ENCODE results near the gene MTMR12.
"Not testable (repeated sequence)": the region's sequence is repeated elsewhere in the genome, so short reads cannot be mapped to it uniquely, and the experiment has no call there.

Gene MTMR12

DNA sequence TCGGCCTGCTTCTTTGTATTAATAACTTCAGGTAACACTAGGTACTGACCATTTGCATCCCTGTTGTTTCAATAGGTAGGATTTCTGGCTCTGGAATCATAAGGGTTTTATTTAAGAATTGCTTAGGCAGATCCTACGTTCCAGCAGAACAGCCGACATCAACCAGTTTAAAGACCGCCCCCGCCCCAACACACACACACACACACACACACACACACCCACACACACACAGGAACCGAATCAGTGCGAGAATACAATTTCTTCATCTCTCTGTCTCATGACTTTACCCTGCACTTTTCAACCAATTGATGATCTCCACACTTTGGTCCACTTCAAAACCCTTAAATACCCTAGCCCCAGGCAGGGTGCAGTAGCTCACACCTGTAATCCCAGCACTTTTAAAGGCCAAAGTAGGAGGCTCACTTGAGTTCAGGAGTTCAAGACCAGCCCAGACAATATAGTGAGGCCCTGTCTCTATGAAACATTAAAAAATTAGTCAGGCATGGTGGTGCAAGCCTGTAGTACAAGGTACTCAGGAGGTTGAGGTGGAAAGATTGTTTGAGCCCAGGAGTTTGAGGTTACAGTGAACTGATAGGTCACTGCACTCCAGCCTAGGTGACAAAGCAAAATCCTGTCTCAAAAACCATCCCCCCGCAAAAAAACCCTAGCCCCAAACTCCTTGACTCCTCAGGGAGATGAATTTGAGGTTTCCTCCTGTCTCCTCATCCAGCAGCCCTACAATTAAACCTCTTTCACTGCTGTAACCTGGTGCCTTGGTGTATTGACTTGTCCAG is 2.7 kb upstream of the MTMR12 start:
- Mint-ChIP-seq H3K36me3 (peaks cover under 1% of the 10 kb centered on the region), H3K4me1 (peaks cover 8% of the 10 kb centered on the region), H3K9me3 (no peaks in the 10 kb centered on the region), H3K27ac (no peak overlapping the region), H3K27me3 (no peaks in the 10 kb centered on the region), H3K4me3 (no peak overlapping the region)
- DNase-seq (ENCODE audit: low spot score in 2 of 2) (no peak), ATAC-seq (ENCODE audit: low read depth) (no peak)

DNA sequence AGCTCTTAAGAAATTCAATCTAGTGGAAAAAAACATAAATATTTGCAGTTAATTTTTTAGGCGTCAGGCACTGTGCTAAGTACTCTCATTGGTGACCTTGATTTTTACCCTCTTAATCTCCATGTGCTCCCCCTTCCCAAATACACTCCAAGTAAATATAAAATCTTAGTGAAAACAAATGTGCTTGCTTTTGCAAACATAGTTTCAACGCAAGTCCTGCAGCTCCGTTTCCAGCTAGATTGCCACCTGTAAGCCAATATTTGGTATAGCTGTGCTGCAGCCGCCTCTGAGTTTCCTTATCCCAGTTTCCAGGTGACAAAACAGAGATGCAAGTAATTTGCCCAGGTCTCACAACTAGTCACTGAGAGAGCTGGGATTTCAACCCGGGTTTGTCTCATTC is 1.9 kb upstream of the MTMR12 start:
- DNase-seq (ENCODE audit: low spot score in 2 of 2): no peak
- ATAC-seq (ENCODE audit: low read depth): no peak
- H3K36me3 Mint-ChIP-seq: peaks cover 4% of the 10 kb centered on the region
- H3K4me3 Mint-ChIP-seq: peak overlapping the region; percentile 52
- no peaks in the 10 kb centered on the region for H3K27me3 Mint-ChIP-seq
- peaks cover 15% of the 10 kb centered on the region for H3K4me1 Mint-ChIP-seq
- no peak overlapping the region for H3K27ac Mint-ChIP-seq
- H3K9me3 Mint-ChIP-seq: no peaks in the 10 kb centered on the region

DNA sequence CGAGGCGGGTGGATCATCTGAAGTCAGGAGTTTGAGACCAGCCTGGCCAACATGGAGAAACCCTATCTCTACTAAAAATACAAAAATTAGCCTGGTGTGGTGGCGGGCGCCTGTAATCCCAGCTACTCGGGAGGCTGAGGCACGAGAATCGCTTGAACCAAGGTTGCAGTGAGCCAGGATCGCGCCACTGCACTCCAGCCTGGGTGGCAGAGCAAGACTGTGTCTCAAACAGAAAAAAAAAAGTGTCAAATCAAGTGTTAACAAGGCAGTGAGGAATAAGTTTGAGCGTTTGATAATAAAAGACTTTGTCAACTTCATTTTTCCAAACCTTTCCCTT is 1.4 kb upstream of the MTMR12 start:
- not testable (repeated sequence) for H3K27me3 Mint-ChIP-seq; ATAC-seq (ENCODE audit: low read depth); H3K27ac Mint-ChIP-seq; H3K9me3 Mint-ChIP-seq; DNase-seq (ENCODE audit: low spot score in 2 of 2); H3K36me3 Mint-ChIP-seq
- Mint-ChIP-seq H3K4me3 (peak overlapping the region; percentile 52), H3K4me1 (peaks cover 21% of the 10 kb centered on the region)

DNA sequence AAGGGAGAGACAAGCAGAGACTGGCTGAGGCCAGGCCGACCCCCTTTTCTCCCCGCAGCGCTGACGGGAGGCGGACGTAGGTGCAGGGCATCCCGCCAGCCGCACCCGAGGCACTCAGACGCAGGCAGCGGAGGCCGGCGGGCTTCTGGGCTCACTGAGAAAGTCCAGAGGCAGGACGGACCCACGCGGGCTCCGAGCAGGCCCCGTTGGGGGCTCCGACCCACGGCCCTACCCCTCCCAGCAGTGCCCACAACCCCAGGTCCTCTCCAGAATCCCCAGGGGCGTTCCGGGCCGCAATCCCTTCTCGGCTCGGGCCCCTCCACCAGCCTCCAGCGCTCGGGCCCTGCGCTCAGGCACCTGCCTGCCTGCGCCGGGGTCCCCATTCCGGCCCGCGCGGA is 543 bp downstream of the MTMR12 start:
- peak overlapping the region; percentile 93 for H3K27ac Mint-ChIP-seq
- no peaks in the 10 kb centered on the region for H3K9me3 Mint-ChIP-seq
- DNase-seq (ENCODE audit: low spot score in 2 of 2) (peak in 1 of 2 donors; percentile 42), ATAC-seq (ENCODE audit: low read depth) (peak; percentile 18)
- H3K4me1 Mint-ChIP-seq: peaks cover 26% of the 10 kb centered on the region
- peaks cover 8% of the 10 kb centered on the region for H3K36me3 Mint-ChIP-seq
- peak overlapping the region; percentile 90 for H3K4me3 Mint-ChIP-seq
- no peaks in the 10 kb centered on the region for H3K27me3 Mint-ChIP-seq

DNA sequence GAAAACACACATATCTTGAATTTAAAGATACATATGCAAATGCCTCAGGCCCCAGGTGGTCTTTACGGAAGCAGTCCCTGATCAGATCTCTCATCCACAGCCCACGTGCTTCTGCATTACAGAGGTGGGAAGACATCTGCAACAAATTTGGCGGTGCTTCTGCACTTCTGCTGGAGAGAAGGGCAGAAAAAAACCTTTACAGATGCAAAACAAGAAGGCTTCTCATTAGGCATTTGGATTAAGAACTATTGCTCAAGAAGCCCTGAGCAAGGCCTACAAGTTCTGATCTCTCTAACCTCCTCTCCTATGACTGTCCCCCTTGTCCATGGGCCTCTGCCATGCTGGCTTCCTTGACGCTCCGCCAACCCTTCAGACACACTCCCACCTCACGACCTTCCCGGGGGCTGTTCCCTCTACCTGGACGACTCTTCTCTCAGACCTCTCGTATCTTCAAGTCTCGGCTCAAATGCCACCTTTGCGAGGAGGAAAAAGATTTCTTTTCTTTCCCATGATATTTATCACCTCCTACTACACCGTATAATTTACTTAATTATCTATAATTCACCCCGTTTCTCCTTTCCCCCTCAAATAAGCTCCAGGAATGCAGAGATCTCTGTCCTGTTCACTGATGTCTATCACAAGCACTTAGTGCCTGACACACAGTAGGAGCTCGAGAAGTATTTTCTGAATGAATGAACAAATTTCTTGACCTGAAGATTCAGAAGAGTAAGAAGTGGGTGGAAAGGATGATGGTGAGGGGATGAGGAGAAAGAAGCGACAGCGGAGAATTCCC is 1.1 kb downstream of the MTMR12 start:
- peak; percentile 14 to 27 for DNase-seq (ENCODE audit: low spot score in 2 of 2)
- peaks cover 26% of the 10 kb centered on the region for H3K4me1 Mint-ChIP-seq
- H3K27ac Mint-ChIP-seq: peak overlapping the region; percentile 93
- no peak for ATAC-seq (ENCODE audit: low read depth)
- H3K27me3 Mint-ChIP-seq: no peaks in the 10 kb centered on the region
- peak overlapping the region; percentile 90 for H3K4me3 Mint-ChIP-seq
- peaks cover 8% of the 10 kb centered on the region for H3K36me3 Mint-ChIP-seq
- no peaks in the 10 kb centered on the region for H3K9me3 Mint-ChIP-seq

DNA sequence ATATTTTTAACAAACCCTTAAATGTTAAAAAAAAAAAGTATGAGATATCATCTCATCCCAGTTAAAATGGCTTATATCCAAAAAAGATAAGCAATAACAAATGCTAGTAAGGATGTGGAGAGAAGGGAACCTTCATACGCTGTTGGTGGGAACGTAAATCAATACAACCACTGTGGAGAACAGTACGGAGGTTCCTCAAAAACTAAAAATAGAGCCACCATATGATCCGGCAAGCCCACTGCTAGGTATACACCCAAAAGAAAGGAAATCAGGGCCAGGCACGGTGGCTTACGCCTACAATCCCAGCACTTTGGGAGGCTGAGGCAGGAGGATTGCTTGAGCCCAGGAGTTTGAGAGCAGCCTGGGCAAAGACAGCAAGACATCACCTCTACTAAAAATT is 3.0 kb downstream of the MTMR12 start:
- peaks cover 29% of the 10 kb centered on the region for H3K4me1 Mint-ChIP-seq
- no peak for DNase-seq (ENCODE audit: low spot score in 2 of 2)
- peaks cover 8% of the 10 kb centered on the region for H3K36me3 Mint-ChIP-seq
- H3K27me3 Mint-ChIP-seq: no peaks in the 10 kb centered on the region
- no peak overlapping the region for H3K27ac Mint-ChIP-seq
- no peak for ATAC-seq (ENCODE audit: low read depth)
- H3K9me3 Mint-ChIP-seq: no peaks in the 10 kb centered on the region
- peak overlapping the region; percentile 61 for H3K4me3 Mint-ChIP-seq

DNA sequence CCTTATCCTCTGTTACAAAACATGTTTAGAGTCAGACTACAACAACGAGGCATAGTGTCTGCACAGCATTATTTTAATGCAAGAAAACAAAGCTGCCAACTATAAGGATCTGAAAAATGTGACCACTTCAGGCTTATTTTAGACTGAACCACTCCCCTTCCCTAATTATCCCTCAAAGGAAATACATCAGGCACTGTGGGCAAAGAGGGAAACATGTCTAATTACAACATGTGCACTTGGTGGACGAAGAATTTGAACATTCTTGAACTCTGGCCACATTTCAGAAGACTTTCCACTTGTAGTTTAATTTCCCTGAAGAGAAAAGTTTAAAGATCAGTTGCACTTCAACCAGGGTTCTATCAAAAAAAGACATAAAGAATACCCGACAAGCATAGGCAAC is 3.8 kb downstream of the MTMR12 start:
- peaks cover 34% of the 10 kb centered on the region for H3K4me1 Mint-ChIP-seq
- no peaks in the 10 kb centered on the region for H3K9me3 Mint-ChIP-seq
- ATAC-seq (ENCODE audit: low read depth): no peak
- no peak overlapping the region for H3K27ac Mint-ChIP-seq
- peak overlapping the region; percentile 61 for H3K4me3 Mint-ChIP-seq
- no peak for DNase-seq (ENCODE audit: low spot score in 2 of 2)
- H3K27me3 Mint-ChIP-seq: no peaks in the 10 kb centered on the region
- H3K36me3 Mint-ChIP-seq: peaks cover 9% of the 10 kb centered on the region

DNA sequence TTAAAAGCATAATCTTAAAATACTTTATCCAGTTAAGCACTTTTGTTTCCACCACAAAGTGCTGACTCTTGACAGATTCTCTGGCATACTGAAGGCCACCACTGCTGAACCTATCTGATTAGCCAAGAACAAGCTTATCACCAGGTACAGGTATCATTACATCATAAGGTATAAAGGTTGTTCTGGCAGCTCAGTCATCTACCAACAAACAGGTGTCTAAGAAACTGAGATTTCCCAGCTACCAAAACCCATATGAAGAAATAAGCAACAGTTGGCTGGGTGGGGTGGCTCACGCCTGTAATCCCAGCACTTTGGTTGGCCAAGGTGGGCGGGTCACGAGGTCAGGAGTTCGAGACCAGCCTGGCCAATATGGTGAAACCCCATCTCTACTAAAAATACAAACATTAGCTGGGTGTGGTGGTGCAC is 5.0 kb downstream of the MTMR12 start:
- H3K27ac Mint-ChIP-seq: no peak overlapping the region
- ATAC-seq (ENCODE audit: low read depth) (no peak), DNase-seq (ENCODE audit: low spot score in 2 of 2) (no peak)
- H3K9me3 Mint-ChIP-seq: no peaks in the 10 kb centered on the region
- H3K27me3 Mint-ChIP-seq: no peaks in the 10 kb centered on the region
- H3K4me1 Mint-ChIP-seq: peaks cover 38% of the 10 kb centered on the region
- H3K4me3 Mint-ChIP-seq: no peak overlapping the region
- H3K36me3 Mint-ChIP-seq: peaks cover 9% of the 10 kb centered on the region

DNA sequence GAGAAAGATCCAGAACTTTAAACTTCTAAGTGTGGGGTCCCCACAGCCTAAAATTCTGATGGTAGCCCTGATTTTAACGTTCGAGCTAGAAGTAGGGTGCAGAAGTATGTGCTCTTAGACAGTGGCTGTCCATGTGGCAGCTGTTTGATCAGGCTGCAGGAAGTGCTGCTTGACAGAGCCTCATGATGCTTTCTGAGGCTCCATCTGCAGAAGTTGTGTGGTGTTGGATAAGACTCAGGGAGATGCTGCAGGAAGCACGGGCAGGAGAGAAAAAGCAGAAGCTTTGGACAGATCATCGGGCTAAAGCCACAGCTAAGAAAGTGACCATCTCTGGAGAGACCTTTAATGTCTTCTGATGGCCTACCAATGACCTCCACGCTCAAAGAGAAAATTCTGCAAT is 8.1 kb downstream of the MTMR12 start:
- DNase-seq (ENCODE audit: low spot score in 2 of 2): no peak
- no peak overlapping the region for H3K4me3 Mint-ChIP-seq
- peaks cover 32% of the 10 kb centered on the region for H3K4me1 Mint-ChIP-seq
- peak; percentile 35 for ATAC-seq (ENCODE audit: low read depth)
- peaks cover 7% of the 10 kb centered on the region for H3K36me3 Mint-ChIP-seq
- no peaks in the 10 kb centered on the region for H3K9me3 Mint-ChIP-seq
- no peaks in the 10 kb centered on the region for H3K27me3 Mint-ChIP-seq
- H3K27ac Mint-ChIP-seq: no peak overlapping the region

DNA sequence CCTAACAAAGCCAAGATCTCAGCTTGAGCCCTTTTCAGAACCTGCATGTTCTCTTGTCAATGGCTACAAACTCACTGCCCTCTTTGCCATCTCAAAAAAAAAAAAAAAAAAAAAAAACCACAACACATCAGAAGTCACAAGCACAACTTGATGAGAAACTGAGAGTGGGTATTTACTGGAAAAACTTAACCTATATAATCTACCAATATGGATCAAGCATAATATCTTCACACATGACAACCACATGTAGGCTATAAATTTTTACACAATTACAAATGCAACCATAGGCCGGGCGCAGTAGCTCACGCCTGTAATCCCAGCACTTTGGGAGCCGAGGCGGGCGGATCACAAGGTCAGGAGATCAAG is 9.0 kb downstream of the MTMR12 start:
- H3K27ac Mint-ChIP-seq: no peak overlapping the region
- no peak for ATAC-seq (ENCODE audit: low read depth)

DNA sequence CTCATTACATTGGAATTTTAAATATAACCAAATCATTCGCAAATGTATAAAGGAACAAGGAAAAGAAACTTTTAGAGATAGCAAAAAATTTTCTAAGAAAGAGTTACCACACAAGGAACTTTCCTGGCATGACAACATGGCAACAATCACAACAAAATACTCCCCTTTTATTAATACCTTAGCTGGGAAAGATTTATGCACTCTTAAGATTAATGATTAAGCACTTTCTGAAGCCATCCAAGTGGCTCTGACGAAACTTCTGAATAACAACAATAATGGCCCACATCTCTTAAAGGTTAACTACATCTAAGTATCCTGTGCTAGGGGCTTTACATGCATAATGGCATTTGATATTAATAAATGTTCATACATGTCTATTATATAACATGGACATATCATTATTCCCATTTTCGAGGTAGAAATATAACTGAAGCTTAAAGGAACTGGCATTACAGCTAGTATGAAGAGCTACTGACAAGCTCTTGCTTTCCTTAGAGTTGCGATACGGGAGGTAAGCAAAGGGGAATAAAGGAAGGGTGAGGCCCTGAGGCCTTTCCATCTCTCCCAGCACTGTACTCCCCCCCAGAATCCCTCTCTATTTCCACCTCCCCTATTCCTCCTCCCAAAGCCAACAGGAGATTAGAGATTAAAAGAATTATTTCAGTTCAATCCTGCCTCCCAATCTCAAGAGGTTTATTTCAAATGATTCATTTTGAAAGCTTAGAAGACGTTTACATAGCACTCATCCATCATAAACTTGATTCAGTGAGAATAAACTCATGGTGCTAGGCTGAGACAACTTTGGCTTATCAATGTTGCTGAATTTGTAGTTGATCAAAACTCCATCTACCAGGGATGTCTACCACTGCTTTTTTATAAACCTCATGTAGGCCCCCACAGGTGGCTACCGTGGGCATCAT is 9.6 kb downstream of the MTMR12 start:
- Mint-ChIP-seq H3K4me3 (no peak overlapping the region), H3K27me3 (no peaks in the 10 kb centered on the region), H3K36me3 (peaks cover 7% of the 10 kb centered on the region), H3K9me3 (no peaks in the 10 kb centered on the region), H3K27ac (no peak overlapping the region), H3K4me1 (peaks cover 30% of the 10 kb centered on the region)
- ATAC-seq (ENCODE audit: low read depth) (no peak), DNase-seq (ENCODE audit: low spot score in 2 of 2) (no peak)

More for the DNA sequence above, 9.0 kb downstream of the MTMR12 start:
- no peak overlapping the region for H3K4me3 Mint-ChIP-seq
- no peaks in the 10 kb centered on the region for H3K9me3 Mint-ChIP-seq
- no peaks in the 10 kb centered on the region for H3K27me3 Mint-ChIP-seq
- H3K4me1 Mint-ChIP-seq: peaks cover 30% of the 10 kb centered on the region
- H3K36me3 Mint-ChIP-seq: peaks cover 8% of the 10 kb centered on the region
- no peak for DNase-seq (ENCODE audit: low spot score in 2 of 2)

DNA sequence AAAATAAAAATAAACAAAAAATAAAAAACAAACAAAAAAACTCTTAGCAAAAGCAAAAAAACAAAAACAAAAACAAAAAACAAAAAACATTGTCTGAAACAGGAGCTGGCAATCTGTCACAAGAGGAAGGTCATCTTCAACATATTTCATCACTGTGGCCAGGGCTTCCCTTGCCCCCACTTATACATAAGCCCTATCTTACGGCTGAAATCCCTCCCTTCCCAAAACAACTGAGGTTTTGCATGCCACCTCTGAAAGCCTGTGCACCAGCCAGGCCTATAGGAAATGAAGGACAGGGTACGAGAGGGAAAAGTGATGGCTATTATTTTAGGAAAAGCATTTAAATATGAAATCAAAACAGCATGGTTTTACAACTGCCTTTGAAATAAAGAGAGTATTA is 10.8 kb downstream of the MTMR12 start:
- Mint-ChIP-seq H3K36me3 (peaks cover 14% of the 10 kb centered on the region), H3K27ac (no peak overlapping the region), H3K9me3 (no peaks in the 10 kb centered on the region), H3K4me3 (no peak overlapping the region), H3K4me1 (peaks cover 34% of the 10 kb centered on the region), H3K27me3 (no peaks in the 10 kb centered on the region)
- ATAC-seq (ENCODE audit: low read depth): no peak
- DNase-seq (ENCODE audit: low spot score in 2 of 2): no peak

DNA sequence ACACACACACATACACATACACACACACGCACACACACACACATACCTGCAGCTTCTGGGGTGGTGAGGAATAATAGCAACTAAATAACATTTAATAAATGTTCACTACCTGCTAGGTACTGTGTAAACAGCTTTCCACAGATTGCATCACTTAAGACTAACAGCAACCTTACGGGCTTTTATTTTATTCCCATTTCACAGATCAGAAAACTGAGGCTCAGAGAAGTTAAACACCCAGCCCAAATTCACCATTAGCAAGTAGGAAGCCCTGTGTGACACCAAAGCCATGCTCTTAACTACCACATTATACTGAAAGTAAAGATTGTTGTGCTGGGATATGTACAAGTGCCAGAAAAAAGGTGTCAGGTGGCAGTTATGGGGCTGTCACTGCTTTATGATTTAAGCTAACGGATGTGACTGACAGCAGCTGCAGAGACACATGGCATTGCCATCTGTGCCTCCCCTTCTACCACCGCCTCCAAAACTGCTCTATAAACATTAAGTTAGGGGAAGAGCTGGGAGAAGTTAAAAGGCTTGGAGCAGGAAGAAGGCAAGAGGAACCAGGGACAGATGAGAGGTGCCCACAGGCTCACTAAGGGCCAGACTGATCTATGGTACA is 13.6 kb downstream of the MTMR12 start:
- no peak overlapping the region for H3K4me3 Mint-ChIP-seq
- no peaks in the 10 kb centered on the region for H3K27me3 Mint-ChIP-seq
- ATAC-seq (ENCODE audit: low read depth) (no peak), DNase-seq (ENCODE audit: low spot score in 2 of 2) (no peak)
- H3K4me1 Mint-ChIP-seq: peaks cover 28% of the 10 kb centered on the region
- no peaks in the 10 kb centered on the region for H3K9me3 Mint-ChIP-seq
- peaks cover 19% of the 10 kb centered on the region for H3K36me3 Mint-ChIP-seq
- H3K27ac Mint-ChIP-seq: peak overlapping the region; percentile 26
